ENCODE results near the gene CISH. TPM values are rescaled to one million over a fixed set of nuclear protein-coding genes. Genes with fewer than 3 reads are reported as not detected.

The CISH gene
- total RNA-seq, 1 experiment from 2014 or later = 1.6 TPM

- peaks cover 12% of the 10 kb centered on the region for H3K36me3 Mint-ChIP-seq (ENCODE audit: insufficient read depth, unreplicated experiment)
- H3K4me3 Mint-ChIP-seq (ENCODE audit: low read depth, unreplicated experiment) = no peak overlapping the region
- intact Hi-C loops (cut with micrococcal nuclease; ENCODE audit: unreplicated experiment) = no loop called here
- H3K4me1 Mint-ChIP-seq (ENCODE audit: low read depth, unreplicated experiment) = no peaks in the 10 kb centered on the region
- H3K27me3 Mint-ChIP-seq (ENCODE audit: unreplicated experiment) = peaks cover 12% of the 10 kb centered on the region
- DNase-seq = no peak
- no TSS peak for BruUV-seq (replicated peaks)
- H3K9me3 Mint-ChIP-seq (ENCODE audit: low read depth, unreplicated experiment) = no peaks in the 10 kb centered on the region
- no peak overlapping the region for H3K27ac Mint-ChIP-seq (ENCODE audit: unreplicated experiment)
- no peak for TF ChIP-seq CTCF (IDR thresholded peaks at IDR 0.05; ENCODE audit: unreplicated experiment)
- CTCF ChIA-PET = interaction anchor here (1.9 to 3.2 kb wide), 2 partner anchors 38 to 42 kb away, joined by 5 to 56 read pairs; partner anchors contain the start of genes CISH and MAPKAPK3
Measured at GRCh38 chr3:50653937-50654595, 42.5 kb upstream of the CISH start.

GRCh38 chr3:50652709-50653108 lies 41.1 kb upstream of the CISH start:
- H3K27me3 Mint-ChIP-seq (ENCODE audit: unreplicated experiment) = peaks cover 3% of the 10 kb centered on the region
- no peak overlapping the region for H3K27ac Mint-ChIP-seq (ENCODE audit: unreplicated experiment)
- no peak overlapping the region for H3K4me3 Mint-ChIP-seq (ENCODE audit: low read depth, unreplicated experiment)
- H3K36me3 Mint-ChIP-seq (ENCODE audit: insufficient read depth, unreplicated experiment) = peaks cover 5% of the 10 kb centered on the region
- intact Hi-C loops (cut with micrococcal nuclease; ENCODE audit: unreplicated experiment) = loop anchor here (1.0 kb wide), 1 partner anchor 36 kb away; no protein-coding TSS in a partner anchor
- BruUV-seq (replicated peaks) = no TSS peak
- peak; percentile 78 for DNase-seq
- CTCF ChIA-PET = interaction anchor here (0.6 to 3.2 kb wide), 11 partner anchors 14 to 63 kb away, joined by 3 to 56 read pairs (median 4); partner anchors contain the start of genes CISH and MAPKAPK3
- H3K9me3 Mint-ChIP-seq (ENCODE audit: low read depth, unreplicated experiment) = no peaks in the 10 kb centered on the region
- TF ChIP-seq CTCF (IDR thresholded peaks at IDR 0.05; ENCODE audit: unreplicated experiment) = peak; percentile 76
- no peaks in the 10 kb centered on the region for H3K4me1 Mint-ChIP-seq (ENCODE audit: low read depth, unreplicated experiment)

- CTCF ChIA-PET = interaction anchor here (0.6 to 3.2 kb wide), 9 partner anchors 13 to 58 kb away, joined by 3 to 56 read pairs (median 4); partner anchors contain the start of genes CISH and MAPKAPK3
- H3K27me3 Mint-ChIP-seq (ENCODE audit: unreplicated experiment) = no peaks in the 10 kb centered on the region
- no peak overlapping the region for H3K27ac Mint-ChIP-seq (ENCODE audit: unreplicated experiment)
- H3K4me1 Mint-ChIP-seq (ENCODE audit: low read depth, unreplicated experiment) = no peaks in the 10 kb centered on the region
- intact Hi-C loops (cut with micrococcal nuclease; ENCODE audit: unreplicated experiment) = loop anchor here (1.0 kb wide), 1 partner anchor 36 kb away; no protein-coding TSS in a partner anchor
- no peak for TF ChIP-seq CTCF (IDR thresholded peaks at IDR 0.05; ENCODE audit: unreplicated experiment)
- no peak overlapping the region for H3K4me3 Mint-ChIP-seq (ENCODE audit: low read depth, unreplicated experiment)
- no TSS peak for BruUV-seq (replicated peaks)
- DNase-seq = no peak
- H3K36me3 Mint-ChIP-seq (ENCODE audit: insufficient read depth, unreplicated experiment) = peaks cover 5% of the 10 kb centered on the region
- no peaks in the 10 kb centered on the region for H3K9me3 Mint-ChIP-seq (ENCODE audit: low read depth, unreplicated experiment)
Measured at GRCh38 chr3:50651920-50652529, 40.5 kb upstream of the CISH start.

GRCh38 chr3:50651445-50651844 lies 39.9 kb upstream of the CISH start:
- no peak for TF ChIP-seq CTCF (IDR thresholded peaks at IDR 0.05; ENCODE audit: unreplicated experiment)
- no TSS peak for BruUV-seq (replicated peaks)
- Mint-ChIP-seq H3K4me1 (ENCODE audit: low read depth, unreplicated experiment) (no peaks in the 10 kb centered on the region), H3K36me3 (ENCODE audit: insufficient read depth, unreplicated experiment) (peaks cover 5% of the 10 kb centered on the region), H3K4me3 (ENCODE audit: low read depth, unreplicated experiment) (no peak overlapping the region), H3K27ac (ENCODE audit: unreplicated experiment) (no peak overlapping the region), H3K27me3 (ENCODE audit: unreplicated experiment) (no peaks in the 10 kb centered on the region), H3K9me3 (ENCODE audit: low read depth, unreplicated experiment) (no peaks in the 10 kb centered on the region)
- CTCF ChIA-PET = interaction anchor here (3.2 kb wide), 1 partner anchor 35 kb away, joined by 56 read pairs; the partner anchor contains the start of gene MAPKAPK3
- intact Hi-C loops (cut with micrococcal nuclease; ENCODE audit: unreplicated experiment) = no loop called here
- no peak for DNase-seq

All from Calu3 (cell line).